KMS-11 (cell line): ENCODE data around the gene BRSK2.
"Not testable (repeated sequence)": the region's sequence is repeated elsewhere in the genome, so short reads cannot be mapped to it uniquely, and the experiment has no call there.

ENCODE experiments used
- H2AFZ ChIP-seq: fragments of 200-600 bp; sonication (generic); 2 replicates; pipeline ENCODE4 v1.6.1; 2016; ENCODE audit warnings: antibody characterized with exemption, mixed run types, low read depth
- H3K27ac ChIP-seq: fragments of 200-600 bp; sonication (generic); 2 replicates; pipeline ENCODE4 v1.6.1; 2016; ENCODE audit warnings: mild to moderate bottlenecking, mixed run types
- H3K27me3 ChIP-seq: fragments of 200-600 bp; sonication (generic); 2 replicates; pipeline ENCODE4 v1.6.1; 2017; ENCODE audit warnings: mild to moderate bottlenecking, low read depth, mixed run types, moderate library complexity; ENCODE audit not compliant: insufficient read depth
- H3K36me3 ChIP-seq: fragments of 200-600 bp; sonication (generic); 2 replicates; pipeline ENCODE4 v1.6.1; 2017; ENCODE audit warnings: mild to moderate bottlenecking, mixed run types; ENCODE audit not compliant: insufficient read depth
- H3K4me1 ChIP-seq: fragments of 200-600 bp; sonication (generic); 2 replicates; pipeline ENCODE4 v1.6.1; 2016; ENCODE audit warnings: mild to moderate bottlenecking, low read depth, mixed run types; ENCODE audit not compliant: poor library complexity, severe bottlenecking
- H3K4me2 ChIP-seq: fragments of 200-600 bp; sonication (generic); 2 replicates; pipeline ENCODE4 v1.7.0; 2016; ENCODE audit warnings: mild to moderate bottlenecking, mixed run types
- H3K4me3 ChIP-seq: fragments of 200-600 bp; sonication (generic); IDR thresholded peaks from 2 replicates; pipeline ENCODE4 v1.6.1; 2017; ENCODE audit warnings: low read depth, low read length, mixed read lengths; ENCODE audit not compliant: insufficient read depth
- H3K79me2 ChIP-seq: fragments of 200-600 bp; sonication (generic); 2 replicates; pipeline ENCODE4 v1.6.1; 2016; ENCODE audit warnings: low read depth, mixed run types; ENCODE audit not compliant: insufficient read depth
- H3K9ac ChIP-seq: fragments of 200-600 bp; sonication (generic); 2 replicates; pipeline ENCODE4 v1.6.1; 2016; ENCODE audit warnings: mild to moderate bottlenecking, mixed run types
- H4K20me1 ChIP-seq: fragments of 200-600 bp; sonication (generic); 2 replicates; pipeline ENCODE4 v1.6.1; 2016; ENCODE audit warnings: mild to moderate bottlenecking, mixed run types; ENCODE audit not compliant: insufficient read depth
- TF ChIP-seq, protein P1 (sequence below): fragments of 200-600 bp; sonication (generic); conservative IDR thresholded peaks from 2 replicates; pipeline ENCODE4 v1.6.1; 2017; ENCODE audit warnings: low read depth, mild to moderate bottlenecking, antibody characterized with exemption, low read length, moderate library complexity, mixed read lengths

BRSK2 gene

DNA sequence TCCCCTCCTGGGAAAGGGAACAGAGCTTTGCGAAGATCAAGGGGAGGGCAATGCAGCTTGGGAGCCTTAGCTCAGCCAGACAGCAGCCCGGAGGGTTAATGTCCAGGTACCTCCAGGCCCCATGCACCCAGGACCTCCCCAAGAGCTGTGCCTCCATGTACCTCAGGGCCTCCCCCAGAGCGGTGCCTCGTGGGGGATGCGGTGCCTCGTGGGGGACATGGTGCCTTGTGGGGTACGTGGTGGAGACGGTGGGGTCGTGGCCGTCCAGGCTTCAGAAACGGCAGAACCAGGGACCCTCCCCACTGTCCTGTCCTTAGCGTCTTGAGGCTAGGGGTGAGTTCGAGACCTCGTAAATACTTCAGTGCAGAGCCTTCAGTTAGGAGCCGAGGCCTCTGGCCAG, 33.2 kb downstream of the BRSK2 start:
- TF ChIP-seq, protein P1, sequence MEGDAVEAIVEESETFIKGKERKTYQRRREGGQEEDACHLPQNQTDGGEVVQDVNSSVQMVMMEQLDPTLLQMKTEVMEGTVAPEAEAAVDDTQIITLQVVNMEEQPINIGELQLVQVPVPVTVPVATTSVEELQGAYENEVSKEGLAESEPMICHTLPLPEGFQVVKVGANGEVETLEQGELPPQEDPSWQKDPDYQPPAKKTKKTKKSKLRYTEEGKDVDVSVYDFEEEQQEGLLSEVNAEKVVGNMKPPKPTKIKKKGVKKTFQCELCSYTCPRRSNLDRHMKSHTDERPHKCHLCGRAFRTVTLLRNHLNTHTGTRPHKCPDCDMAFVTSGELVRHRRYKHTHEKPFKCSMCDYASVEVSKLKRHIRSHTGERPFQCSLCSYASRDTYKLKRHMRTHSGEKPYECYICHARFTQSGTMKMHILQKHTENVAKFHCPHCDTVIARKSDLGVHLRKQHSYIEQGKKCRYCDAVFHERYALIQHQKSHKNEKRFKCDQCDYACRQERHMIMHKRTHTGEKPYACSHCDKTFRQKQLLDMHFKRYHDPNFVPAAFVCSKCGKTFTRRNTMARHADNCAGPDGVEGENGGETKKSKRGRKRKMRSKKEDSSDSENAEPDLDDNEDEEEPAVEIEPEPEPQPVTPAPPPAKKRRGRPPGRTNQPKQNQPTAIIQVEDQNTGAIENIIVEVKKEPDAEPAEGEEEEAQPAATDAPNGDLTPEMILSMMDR, result no peak
- Histone ChIP-seq H3K4me3 (no peak overlapping the region), H3K27me3 (peaks cover 18% of the 10 kb centered on the region; the same call in 1 of the 2 replicates), H3K36me3 (no peaks in the 10 kb centered on the region), H3K4me2 (no peak overlapping the region), H3K27ac (no peak overlapping the region), H3K79me2 (no peaks in the 10 kb centered on the region), H2AFZ (no peak overlapping the region), H3K9ac (no peak overlapping the region), H3K4me1 (no peaks in the 10 kb centered on the region), H4K20me1 (no peaks in the 10 kb centered on the region)

DNA sequence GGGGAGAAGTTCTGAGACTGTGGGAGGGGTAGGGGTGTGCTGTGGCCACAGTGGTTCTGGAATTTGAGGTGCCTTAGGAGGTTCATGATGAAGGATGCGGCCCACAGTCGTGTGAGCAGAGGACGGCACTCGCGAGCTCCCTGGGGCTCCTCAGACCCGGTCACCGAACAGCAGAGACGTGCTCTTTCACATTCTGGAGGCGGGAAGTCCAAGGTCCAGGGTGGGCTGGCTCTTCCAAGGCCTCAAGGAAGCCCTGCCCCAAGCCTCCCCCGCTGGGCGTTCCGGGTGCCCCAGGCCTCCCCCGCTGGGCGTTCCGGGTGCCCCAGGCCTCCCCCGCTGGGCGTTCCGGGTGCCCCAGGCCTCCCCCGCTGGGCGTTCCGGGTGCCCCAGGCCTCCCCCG, 33.7 kb downstream of the BRSK2 start:
- H4K20me1 ChIP-seq, H3K27ac ChIP-seq, H3K4me2 ChIP-seq, H3K4me1 ChIP-seq, H3K9ac ChIP-seq, H3K79me2 ChIP-seq, H3K4me3 ChIP-seq, H3K36me3 ChIP-seq, H2AFZ ChIP-seq: not testable (repeated sequence)
- H3K27me3 ChIP-seq, result peaks cover 18% of the 10 kb centered on the region; the same call in 1 of the 2 replicates

DNA sequence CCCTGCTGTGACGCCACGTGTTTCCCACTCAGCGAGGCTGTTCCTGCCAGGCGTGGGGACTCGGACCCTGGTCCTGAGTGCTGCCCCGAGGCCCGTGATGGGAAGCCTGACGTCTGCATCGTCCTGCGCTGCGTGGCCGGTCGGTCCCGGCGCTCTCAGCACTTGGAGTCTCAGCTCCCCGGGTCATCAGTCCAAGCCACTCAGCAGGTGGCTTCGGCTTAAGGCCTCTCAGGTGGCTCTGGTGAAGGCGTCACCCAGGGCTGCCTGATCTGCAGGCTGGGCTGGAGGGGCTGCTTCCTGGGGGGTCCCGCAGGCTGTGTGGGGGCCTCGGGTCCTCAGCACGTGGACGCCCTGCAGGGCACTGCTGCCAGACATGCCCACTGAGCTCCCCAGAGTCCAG, 35.3 kb downstream of the BRSK2 start:
- TF ChIP-seq, protein P1, result no peak
- Histone ChIP-seq H3K4me1 (no peaks in the 10 kb centered on the region), H3K27ac (no peak overlapping the region), H3K36me3 (no peaks in the 10 kb centered on the region), H3K27me3 (peaks cover 18% of the 10 kb centered on the region; the same call in 1 of the 2 replicates), H2AFZ (no peak overlapping the region), H4K20me1 (no peaks in the 10 kb centered on the region), H3K9ac (no peak overlapping the region), H3K79me2 (no peaks in the 10 kb centered on the region), H3K4me2 (no peak overlapping the region), H3K4me3 (no peak overlapping the region)

DNA sequence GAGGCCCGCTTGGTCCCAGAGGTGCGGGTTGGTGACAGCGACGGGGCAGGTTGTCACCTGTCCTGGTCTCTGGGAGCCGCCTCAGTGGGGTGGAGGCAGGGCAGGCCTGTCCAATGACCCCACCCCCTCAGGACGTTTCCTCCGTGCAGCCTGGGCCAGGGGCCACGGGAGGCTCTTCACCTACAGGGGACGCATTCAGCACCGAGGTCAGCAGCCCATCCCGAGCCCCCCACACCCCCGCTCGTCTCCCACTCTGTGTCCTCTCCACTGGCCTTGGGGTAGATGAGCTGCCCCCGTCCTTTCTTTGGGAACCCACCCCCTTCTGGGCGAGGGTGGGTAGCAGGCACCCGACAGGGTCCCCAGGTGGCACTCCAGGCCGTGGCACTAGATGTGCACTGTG, 35.7 kb downstream of the BRSK2 start:
- Histone ChIP-seq H3K36me3 (no peaks in the 10 kb centered on the region), H3K4me1 (no peaks in the 10 kb centered on the region), H2AFZ (no peak overlapping the region), H3K4me3 (no peak overlapping the region), H4K20me1 (no peaks in the 10 kb centered on the region), H3K27ac (no peak overlapping the region), H3K27me3 (peaks cover 18% of the 10 kb centered on the region; the same call in 1 of the 2 replicates), H3K4me2 (no peak overlapping the region), H3K9ac (no peak overlapping the region), H3K79me2 (no peaks in the 10 kb centered on the region)
- TF ChIP-seq, protein P1, result no peak

DNA sequence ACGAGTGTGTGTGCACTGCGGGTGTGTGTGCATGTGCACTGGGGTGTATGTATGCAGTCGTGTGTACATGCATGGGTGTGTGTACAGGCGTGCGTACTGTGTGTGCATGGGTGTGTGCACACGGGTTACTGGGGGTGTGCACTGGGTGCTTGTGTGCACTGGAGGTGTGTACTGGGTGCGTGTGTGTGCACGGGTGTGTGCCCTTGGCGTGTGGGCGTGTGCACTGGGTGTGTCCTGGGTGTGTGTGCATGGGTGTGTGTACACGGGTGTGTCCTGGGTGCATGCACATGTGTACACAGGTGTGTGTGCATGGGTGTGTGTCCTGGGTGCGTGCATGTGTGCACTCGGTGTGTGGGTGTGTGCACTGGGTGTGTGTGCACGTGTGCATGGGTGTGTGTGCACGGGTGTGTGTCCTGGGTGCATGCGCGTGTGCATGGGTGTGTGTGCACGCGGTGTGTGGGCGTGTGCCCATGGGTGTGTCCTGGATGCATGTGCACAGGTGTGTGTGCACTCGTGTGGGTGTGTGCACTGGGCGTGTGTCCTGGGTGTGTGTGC, 39.1 kb downstream of the BRSK2 start:
- Histone ChIP-seq H3K36me3 (no peaks in the 10 kb centered on the region), H3K27ac (no peak overlapping the region), H3K4me2 (no peak overlapping the region), H3K4me3 (no peak overlapping the region), H3K9ac (no peak overlapping the region), H3K27me3 (peaks cover 16% of the 10 kb centered on the region; the same call in 1 of the 2 replicates), H3K79me2 (no peaks in the 10 kb centered on the region), H2AFZ (no peak overlapping the region), H3K4me1 (no peaks in the 10 kb centered on the region), H4K20me1 (no peaks in the 10 kb centered on the region)
- TF ChIP-seq, protein P1, result no peak
